Spleen (tissue), 7 donors: ENCODE results near the gene ARHGEF10L.

Experiments used
- CTCF ChIP-seq, 11 experiments: fragments of 200-600 bp in 7 of 11; fragments of 450-650 bp in 4 of 11; sonication (generic) in 4 of 11; IDR thresholded peaks in 8 of 11; conservative IDR thresholded peaks in 3 of 11; 1 replicate in 7 of 11; 2 replicates in 4 of 11; pipeline versions ENCODE4 v1.4.0 to v1.8.0; 2016 to 2021; ENCODE audit warnings: antibody characterized with exemption in 11 of 11, inconsistent platforms in 4 of 11, mild to moderate bottlenecking in 1 of 11
- POLR2A ChIP-seq, 3 donors: fragments of 450-650 bp; IDR thresholded peaks; one replicate each; pipeline ENCODE4 v1.5.1; 2017; ENCODE audit warnings: antibody characterized with exemption in 3 of 3, mild to moderate bottlenecking in 1 of 3
- donor health status: DM: no; HTN: no; CAD: no; lungs with moderate emphysema.
- donor health status: DM: no; HTN: no; CAD: no.
- donor health status: DM: no; HTN: no; CAD: no.

DNA sequence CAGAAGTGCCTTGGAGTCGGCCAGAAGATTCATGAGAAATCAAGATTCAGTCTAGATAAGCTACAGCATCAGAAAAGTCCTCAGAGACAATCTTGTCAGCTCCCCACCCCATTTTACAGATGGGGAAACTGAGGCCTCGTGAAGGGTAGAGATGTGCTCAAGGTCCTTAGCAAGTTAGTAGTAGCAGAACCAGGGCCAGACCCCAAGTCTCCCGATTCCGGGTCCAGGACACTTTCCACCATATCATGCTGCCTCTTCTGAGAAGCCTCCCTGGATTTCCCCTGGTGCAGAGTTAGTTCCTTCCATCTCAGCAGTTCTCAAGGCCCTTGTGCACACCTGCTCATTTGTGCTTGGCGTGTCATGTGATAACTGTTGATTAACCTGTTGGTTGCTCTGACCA is 124.1 kb downstream of the ARHGEF10L start:
- TF ChIP-seq CTCF (IDR thresholded peaks at IDR 0.05 in 8 of 11, conservative IDR thresholded peaks at IDR 0.05 in 3 of 11), result no peak
- TF ChIP-seq POLR2A (IDR thresholded peaks at IDR 0.05), result no peak
